SK-N-DZ (cell line): ENCODE measurements around the gene CA4. TPM values are rescaled to one million over a fixed set of nuclear protein-coding genes. Genes with fewer than 3 reads are reported as not detected.
"Not testable (repeated sequence)": the region's sequence is repeated elsewhere in the genome, so short reads cannot be mapped to it uniquely, and the experiment has no call there.

Source experiments
- DNase-seq: peaks from one replicate; pipeline ENCODE4 v3.0.0-alpha.2; 2015; ENCODE audit warnings: low spot score
- polyA plus RNA-seq, 2 experiments: library from polyadenylated mRNA; depleted of rRNA; stranded (reverse); fragments of >200 nt; gene quantifications; 2 replicates each; pipeline ENCODE4 v1.2.3, GENCODE V29; 2014

CA4 gene
- not detected in 2 replicates for polyA plus RNA-seq (2014; cell fraction: cytosol; rRNA removed)
- 0.65 TPM in 1 of 2 replicates, not detected in the other for polyA plus RNA-seq (2014; cell fraction: nucleus; rRNA removed)

DNA sequence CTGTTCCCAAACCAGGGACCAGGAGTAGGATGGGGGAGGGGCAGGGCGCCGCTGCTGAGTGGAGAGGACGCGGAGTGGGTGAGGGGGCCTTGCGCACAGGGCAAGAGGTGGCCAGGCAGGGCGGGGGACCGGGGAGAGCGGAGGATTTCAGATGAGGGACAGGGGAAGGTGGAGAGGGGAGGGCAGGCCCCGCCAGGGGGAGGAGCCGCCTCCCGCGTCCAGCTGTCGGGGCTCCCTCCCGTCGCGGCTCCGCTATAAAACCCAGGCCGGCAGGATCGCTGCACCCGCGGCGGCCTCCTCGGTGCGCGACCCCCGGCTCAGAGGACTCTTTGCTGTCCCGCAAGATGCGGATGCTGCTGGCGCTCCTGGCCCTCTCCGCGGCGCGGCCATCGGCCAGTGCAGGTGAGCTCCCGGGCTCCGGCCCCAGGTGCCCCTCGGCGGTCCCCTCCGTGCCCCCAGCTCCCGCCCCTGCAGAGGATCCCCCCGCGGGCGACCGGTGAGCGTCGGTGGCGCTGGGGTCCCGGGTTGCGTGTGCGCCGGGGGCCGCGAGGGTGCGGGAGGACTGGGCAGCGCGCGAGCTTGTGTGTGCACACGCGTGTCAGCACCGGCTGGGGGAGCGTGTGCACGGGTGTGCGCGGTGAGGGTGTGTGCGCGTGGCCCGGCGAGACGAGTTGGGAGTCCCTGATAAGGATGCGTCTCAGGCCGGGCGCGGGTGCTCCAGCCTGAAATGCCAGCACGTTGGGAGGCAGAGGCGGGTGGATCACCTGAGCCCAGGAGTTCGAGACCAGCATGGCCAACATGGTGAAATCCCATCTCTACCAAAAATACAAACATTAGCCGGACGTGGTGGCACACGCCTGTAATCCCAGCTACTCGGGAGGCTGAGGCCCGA lies at the start of gene CA4:
CA4 (plus strand) TSS at position 283 of the 892 bp plus-strand sequence; CDS start at position 345, 62 bp downstream.
- no peak for DNase-seq

DNA sequence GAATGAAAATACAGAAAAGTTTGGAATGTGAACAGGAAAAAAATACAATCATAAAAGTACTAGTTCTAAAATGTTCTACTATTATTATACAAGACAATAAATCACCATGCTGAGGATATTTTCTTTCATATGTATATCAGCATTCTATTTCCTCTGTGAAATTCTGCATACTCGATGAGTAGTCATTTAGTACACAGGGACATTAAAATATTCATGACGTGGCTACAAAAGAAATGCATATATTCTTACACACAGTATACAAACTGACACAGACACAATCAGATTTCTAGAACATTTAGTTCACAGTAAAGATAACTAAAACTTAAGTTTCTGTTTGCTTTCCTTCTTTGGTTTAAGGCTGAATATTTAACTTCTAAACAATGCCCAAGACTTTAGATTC lies 49.2 kb upstream of the CA4 start:
- not testable (repeated sequence) for DNase-seq

DNA sequence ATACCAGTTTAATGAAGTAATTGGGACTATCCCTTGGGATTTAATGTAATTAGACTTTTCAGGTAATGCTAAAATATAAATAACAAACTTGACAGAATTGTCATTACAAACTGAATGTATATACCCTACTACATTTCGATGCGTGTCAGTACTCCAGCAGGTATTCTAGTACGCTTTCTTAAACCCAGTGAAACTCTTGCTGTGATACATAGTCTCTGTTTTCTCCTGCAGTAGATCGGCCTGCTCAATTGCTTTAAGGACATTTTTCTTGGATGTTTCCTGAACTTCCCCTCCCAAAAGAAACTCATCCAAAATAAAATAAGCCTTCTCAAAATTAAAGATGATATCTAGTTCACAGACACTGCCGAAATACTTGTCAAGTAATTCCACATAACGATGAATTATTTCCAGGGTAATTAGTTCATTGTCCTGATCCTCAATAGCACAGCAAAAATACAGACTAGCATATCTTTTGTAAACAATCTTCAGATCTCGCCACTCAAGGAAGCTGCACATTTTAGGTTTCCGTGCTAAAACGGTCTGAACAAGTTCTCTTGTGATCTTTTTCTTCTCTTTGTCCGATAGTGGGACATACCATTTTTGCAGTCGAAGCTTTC lies 47.6 kb upstream of the CA4 start:
- DNase-seq = not testable (repeated sequence)

DNA sequence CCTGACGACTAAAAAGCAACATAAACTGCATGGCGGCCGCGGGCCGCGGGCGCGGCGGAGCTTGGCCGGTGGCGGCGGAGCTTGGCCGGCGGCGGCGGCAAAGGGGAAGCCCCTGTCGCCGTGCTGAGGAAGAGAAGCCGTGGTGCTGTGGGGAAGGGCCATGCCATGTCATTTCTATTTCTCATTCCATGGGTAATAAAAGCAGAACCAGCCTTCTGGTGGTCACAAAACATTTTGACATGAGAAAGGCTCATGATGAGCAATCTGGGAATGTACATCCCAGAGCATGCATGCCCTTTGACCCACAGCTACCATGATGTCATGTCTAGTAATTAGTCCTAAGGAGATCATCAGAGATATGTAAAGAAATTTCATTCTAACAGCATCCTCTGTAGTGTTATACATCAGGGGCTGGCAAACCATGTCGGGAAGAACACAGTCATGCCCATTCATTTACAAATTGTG lies 47.1 kb upstream of the CA4 start:
- DNase-seq = peak; percentile 30

GRCh38 chr17:60103957-60104356 lies 45.8 kb upstream of the CA4 start:
- DNase-seq = no peak

DNA sequence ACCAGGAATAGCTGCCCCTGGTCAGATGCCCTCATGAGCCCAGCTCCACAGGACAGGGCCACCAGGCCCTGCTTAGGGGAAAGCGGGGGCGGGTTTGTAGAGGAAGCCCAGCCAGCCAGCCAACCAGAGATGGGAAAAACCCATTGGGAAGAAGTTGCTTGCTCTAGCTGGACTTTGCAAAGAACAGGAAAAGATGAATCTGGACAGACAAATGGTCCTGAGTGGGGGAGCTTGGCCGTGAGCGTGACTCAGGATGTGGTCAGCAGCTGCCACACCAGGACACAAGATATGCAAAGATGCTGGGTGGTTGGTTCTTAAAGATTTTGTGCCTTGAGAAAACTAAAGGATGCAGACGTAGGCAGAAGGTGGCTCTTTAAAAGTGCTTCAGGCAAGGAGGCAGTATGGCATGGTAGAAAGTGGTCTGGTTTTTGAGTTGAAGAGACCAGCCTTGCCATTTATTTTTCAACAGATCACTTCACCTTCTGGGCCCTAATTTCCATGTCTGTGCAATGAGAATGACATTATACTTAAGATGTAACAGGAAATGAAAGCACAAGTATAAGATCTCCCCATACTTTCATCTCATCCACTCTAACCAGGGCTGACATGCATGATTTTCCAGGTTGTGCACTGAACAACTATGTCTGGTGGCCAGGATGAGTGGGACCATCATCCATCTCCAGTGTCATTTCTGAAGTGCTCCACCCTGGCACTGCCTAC lies 43.3 kb upstream of the CA4 start:
- DNase-seq = no peak

DNA sequence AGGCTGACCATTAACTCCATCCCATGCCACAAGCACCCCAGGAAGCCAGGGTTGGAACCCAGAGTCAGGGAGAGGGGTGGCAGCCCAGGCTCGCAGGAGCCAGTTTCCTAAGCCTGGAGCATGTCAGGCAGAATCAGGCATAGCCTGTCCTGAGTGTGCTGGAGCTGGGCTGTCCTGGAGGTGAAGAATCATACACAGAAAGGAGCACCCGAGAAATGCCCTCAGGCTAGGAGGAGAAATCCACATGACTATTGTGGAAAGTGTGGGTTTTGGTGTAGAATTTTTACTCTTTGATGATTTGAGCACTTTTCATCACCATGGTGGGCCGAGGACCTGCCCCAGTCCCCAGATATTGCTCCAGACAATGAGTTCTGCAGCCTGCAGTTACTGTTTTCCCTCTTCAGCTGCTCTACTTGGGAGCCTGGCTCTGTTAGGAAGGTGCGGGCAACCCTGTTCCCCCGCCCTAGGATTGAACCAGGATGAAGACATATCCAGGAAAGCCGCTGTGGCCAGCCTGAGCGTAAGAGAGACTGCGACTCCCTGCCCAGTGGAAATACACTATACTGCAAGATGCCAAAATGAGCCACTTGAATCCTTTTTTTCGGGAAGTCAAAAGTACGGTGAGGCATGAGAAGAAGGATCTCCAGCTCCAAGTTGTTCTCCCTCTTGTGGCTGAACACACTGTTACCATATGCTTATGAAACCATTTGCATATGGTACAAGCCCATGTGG lies 42.1 kb upstream of the CA4 start:
- no peak for DNase-seq

GRCh38 chr17:60108309-60108708 lies 41.5 kb upstream of the CA4 start:
- DNase-seq = not testable (repeated sequence)

DNA sequence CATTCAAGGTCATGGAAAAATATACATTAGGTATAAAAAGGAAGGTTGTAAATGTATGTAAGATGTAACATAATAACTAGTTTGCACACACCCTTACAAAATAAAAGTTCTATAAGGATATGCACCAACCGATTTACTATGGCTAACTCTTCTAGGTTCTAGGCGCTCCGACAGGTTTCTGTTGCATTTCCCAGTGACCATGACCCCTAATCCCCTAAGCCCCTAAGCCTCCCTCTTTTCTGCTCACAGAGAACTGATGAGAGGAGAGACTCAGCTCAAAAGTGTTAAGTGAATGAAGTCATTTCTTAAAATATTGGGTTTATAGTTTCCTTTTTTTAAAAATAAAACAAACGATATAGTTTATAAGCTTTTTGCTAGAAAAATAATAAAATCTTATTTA lies 41.1 kb upstream of the CA4 start:
- DNase-seq = no peak

GRCh38 chr17:60109161-60109560 lies 40.6 kb upstream of the CA4 start:
- no peak for DNase-seq

DNA sequence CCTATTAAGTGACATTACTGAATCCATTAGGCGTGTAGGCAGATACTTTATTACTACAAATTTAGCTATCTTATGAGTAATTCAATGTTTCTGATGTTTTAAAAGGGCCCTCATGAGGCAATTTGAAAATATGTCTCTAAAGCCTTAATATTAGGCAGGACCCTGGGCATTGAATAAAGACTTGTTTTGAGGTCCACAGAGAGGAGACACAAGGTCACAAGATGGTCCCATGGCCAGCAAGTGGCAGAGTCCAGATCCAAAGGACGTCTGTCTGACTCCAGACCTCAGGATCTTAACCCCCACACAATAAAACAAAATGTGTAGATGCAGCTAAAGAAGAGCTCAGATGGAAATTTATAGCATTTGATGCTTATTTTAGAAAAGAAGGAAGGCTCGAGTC lies 39.2 kb upstream of the CA4 start:
- DNase-seq = no peak

DNA sequence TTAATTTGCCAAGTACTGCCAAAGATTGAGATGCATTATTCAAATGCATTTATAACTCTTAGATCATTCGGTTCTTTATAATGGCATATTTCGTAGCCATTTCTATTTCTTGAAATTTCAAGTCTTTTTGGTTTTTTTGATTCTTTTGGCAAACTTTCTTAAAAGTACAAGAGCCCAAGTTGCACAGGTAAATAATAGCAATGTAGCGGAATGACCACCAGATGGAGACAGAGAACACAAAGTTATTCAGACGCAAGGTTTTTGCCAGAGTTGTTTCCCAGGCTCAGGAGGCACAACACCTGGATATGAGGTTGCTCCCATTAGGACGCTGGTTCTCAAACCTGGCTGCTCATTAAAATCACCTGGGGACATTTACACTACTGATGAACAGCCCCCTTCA lies 38.1 kb upstream of the CA4 start:
- DNase-seq = not testable (repeated sequence)

- DNase-seq = not testable (repeated sequence)
These were observed 34.4 kb upstream of the CA4 start for GRCh38 chr17:60115364-60115763.

GRCh38 chr17:60116196-60116595 lies 33.6 kb upstream of the CA4 start:
- DNase-seq = not testable (repeated sequence)

GRCh38 chr17:60119162-60119561 lies 30.6 kb upstream of the CA4 start:
- not testable (repeated sequence) for DNase-seq

GRCh38 chr17:60119807-60120748 lies 29.7 kb upstream of the CA4 start:
- not testable (repeated sequence) for DNase-seq

- DNase-seq = no peak
These were observed 22.4 kb upstream of the CA4 start for GRCh38 chr17:60127068-60128064.

DNA sequence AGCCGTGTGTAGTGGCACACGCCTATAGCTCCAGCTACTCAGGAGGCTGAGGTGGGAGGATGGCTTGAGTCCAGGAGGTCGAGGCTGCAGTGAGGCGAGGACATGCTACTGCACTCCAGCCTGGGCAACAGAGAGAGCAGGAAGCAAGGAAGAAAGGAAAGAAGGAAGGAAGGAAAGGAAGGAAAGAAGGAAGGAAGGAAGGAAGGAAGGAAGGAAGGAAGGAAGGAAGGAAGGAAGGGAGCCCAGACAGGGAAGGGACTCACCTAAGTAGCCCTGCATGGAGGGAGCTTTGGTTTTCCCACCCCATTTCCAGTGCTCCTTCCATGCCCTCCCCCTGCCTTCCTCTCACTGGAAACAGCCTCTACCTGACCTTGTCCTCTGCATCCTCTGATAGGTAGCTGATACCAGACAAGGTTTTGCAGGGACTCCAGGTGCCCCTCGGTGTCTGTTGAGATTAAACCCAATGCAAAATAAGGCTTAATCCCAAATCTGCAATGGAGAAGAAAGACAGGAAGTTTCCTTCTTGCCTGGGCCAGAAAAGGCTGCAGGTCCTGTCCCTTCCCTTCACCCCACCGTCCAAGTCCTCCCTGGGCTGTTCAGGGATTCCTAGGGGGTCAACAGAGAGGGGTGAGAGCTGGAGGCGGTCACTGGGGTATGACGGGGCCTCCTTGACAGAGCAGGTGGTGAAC lies 21.5 kb upstream of the CA4 start:
- DNase-seq = no peak
